Fibroblast of skin of scalp (primary cell): Measurements from ENCODE around the gene SHOX.
"Not testable (repeated sequence)": the region's sequence is repeated elsewhere in the genome, so short reads cannot be mapped to it uniquely, and the experiment has no call there.

ENCODE experiments used
- DNase-seq: peaks from one replicate; pipeline ENCODE4 v3.0.0-alpha.2; 2013

SHOX gene

DNA sequence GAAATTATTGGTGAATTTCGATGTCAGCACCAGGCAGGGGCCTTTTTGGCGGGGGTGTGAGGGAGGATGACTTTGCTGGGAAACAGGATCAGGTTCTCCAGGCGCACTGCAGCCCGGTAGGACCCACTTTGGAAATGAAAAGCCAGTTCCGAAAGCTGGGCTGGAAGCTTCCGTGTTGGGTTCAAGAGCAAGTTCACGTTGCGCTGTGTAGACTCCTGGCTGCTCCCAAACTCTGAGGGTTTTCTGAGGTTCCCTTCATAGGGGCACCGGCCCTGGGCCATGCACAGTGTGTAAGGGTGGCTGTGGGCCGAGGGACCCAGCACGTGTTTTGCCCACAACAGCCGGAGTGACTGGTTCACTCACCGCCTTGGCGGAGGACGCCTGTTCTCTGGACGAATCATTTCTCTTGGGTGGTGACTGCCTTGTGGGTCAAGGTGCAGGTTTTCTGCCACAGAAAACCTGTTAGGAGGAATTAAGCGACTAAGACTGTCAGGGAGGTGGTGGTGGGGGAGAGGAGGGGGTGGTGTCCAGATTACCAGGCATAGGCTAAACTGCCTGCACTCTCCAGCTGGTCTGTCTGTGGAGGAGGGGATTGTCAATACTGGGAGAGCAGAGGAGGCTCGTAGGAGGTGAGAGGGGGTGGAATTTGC, 8.0 kb downstream of the SHOX start:
- DNase-seq, result no peak

DNA sequence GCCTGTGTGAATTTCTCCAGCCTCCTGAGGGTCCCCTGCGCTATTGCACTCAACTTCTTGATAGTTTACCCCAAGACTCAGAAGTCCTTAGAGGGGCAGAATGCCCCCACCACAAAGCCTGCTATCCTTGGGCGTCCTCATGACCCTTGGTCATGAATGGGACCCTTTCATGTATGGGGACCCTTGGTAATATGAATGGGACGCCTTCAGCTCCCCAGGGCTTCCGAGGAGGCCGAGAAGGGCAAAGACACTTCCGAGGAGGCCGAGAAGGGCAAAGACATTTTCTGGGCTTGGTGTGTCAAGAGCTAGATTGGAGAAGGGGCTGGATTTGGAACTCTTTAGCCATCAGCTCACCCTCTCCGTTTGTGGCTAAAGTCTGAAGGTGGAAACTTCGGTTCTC, 8.6 kb downstream of the SHOX start:
- no peak for DNase-seq

DNA sequence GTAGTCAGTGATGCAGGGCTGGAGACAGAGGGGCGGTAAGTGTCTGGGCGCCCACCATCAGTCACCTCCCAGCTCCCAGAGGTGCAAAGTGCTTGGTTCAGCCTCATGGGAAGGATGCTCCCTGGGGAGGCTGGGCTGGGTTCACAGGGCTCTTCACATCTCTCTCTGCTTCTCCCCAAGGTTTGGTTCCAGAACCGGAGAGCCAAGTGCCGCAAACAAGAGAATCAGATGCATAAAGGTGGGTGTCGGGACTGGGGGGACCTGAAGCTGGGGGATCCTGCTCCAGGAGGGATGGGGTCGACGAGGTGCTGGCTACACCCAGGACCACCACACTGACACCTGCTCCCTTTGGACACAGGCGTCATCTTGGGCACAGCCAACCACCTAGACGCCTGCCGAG, 10.1 kb downstream of the SHOX start:
- no peak for DNase-seq

DNA sequence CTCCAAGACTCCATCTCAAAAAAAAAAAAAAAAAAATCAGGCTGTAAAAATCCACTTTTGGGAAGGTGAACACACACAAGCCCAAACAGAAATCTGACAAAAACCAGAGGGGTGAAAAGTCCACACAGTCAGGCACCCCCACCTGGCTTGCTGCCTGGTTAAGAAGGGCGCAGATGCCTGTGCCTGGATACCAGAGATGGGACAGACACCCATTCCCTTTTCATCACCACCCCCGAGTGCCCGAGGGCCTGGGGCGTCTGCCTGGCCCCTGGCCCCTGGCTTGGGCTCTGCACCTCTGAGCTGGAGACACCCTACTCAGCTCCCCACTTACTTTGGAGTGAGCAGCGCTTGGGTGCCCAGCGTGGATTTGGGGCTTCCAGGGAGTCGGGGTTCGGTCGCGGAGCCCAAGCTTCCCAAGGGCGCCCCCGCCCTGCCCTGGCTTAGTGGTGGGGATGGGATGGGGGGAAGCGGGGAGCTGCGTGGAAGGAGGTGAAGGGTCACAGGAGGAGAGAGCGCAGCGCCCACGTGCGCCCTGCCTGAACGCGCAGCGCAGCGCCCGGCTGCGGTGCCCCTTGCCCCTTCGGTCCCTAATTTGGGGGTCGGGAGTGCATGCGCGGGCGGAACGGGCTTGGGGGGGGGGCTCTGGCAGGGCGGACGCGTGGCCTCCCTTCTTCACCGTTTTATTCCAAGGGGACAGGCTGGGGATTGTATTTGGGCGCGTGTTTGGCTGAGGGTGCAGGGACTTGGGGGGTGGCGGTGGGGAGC, 11.3 kb downstream of the SHOX start:
- no peak for DNase-seq

DNA sequence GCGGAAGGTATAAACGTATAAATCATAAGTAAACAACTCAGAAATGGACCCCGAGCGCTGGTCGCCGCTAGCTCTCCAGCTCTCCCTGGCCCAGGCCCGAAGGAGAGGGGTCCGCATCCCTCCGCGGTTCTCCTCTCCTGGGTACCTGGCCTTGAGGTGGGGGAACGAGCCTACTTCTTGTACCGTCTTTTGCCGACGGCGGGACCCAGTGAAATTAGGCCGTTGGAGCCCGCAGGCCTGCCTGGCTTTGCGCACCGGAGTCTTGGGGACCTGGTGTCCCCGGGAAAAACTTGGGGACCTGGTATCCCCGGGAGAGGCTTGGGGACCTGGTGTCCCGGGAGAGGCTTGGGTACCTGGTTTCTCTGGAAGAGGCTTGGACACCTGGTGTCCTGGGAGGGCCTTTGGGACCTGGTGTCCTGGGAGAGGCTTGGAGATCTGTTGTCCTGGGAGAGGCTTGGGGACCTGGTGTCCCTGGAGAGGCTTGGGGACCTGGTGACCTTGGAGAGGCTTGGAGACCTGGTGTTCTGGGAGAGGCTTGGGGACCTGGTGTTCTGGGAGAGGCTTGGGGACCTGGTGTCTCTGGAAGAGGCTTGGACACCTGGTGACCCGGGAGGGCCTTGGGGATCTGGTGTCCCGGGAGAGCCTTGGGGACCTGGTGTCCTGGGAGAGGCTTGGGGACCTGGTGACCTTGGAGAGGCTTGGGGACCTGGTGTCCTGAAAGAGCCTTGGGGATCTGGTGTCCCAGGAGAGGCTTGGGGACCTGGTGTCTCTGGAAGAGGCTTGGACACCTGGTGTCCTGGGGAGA, 12.0 kb downstream of the SHOX start:
- DNase-seq, result no peak

DNA sequence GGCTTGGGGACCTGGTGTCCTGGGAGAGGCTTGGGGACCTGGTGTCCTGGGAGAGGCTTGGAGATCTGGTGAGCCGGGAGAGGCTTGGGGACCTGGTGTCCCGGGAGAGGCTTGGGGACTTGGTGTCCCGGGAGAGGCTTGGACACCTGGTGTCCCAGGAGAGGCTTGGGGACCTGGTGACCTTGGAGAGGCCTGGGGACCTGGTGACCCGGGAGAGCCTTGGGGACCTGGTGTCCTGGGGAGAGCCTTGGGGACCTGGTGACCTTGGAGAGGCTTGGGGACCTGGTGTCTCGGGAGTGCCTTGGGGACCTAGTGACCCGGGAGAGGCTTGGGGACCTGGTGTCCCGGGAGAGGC, 12.6 kb downstream of the SHOX start:
- DNase-seq, result no peak

DNA sequence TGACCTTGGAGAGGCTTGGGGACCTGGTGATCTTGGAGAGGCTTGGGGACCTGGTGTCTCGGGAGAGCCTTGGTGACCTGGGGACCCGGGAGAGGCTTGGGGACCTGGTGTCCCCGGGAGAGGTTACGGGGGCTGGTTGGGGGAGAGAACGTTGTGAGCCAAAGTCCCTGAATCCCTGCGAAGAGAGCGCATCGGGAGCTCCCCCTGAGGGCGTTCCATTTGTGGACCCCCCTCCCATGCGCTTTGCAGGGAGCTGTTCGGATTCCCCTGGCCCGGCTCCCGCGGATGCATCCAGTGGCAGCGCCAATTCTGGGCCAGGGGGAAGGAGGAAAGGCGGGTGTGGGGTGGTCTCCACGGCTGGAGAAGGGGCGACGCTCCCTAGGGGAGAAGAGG, 13.3 kb downstream of the SHOX start:
- no peak for DNase-seq

DNA sequence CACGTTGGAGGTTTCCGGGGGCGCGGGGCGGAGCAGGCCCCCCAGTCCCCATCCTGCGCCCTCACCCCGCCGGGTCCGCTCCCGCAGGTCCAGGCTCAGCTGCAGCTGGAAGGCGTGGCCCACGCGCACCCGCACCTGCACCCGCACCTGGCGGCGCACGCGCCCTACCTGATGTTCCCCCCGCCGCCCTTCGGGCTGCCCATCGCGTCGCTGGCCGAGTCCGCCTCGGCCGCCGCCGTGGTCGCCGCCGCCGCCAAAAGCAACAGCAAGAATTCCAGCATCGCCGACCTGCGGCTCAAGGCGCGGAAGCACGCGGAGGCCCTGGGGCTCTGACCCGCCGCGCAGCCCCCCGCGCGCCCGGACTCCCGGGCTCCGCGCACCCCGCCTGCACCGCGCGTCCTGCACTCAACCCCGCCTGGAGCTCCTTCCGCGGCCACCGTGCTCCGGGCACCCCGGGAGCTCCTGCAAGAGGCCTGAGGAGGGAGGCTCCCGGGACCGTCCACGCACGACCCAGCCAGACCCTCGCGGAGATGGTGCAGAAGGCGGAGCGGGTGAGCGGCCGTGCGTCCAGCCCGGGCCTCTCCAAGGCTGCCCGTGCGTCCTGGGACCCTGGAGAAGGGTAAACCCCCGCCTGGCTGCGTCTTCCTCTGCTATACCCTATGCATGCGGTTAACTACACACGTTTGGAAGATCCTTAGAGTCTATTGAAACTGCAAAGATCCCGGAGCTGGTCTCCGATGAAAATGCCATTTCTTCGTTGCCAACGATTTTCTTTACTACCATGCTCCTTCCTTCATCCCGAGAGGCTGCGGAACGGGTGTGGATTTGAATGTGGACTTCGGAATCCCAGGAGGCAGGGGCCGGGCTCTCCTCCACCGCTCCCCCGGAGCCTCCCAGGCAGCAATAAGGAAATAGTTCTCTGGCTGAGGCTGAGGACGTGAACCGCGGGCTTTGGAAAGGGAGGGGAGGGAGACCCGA, 14.0 kb downstream of the SHOX start:
- DNase-seq, result no peak

DNA sequence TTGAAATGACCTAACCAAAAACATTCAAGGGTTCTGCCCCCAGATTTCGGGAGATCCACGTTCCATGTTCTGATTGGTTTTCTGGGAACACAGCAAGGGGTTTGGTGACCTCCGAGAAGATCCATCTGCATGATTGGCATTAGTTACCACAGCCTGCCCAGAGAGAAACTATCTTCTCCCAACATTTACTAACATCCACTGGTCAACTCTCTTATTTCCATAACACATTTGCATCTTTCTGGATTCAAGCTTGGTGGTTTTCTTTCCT, 15.6 kb downstream of the SHOX start:
- no peak for DNase-seq

DNA sequence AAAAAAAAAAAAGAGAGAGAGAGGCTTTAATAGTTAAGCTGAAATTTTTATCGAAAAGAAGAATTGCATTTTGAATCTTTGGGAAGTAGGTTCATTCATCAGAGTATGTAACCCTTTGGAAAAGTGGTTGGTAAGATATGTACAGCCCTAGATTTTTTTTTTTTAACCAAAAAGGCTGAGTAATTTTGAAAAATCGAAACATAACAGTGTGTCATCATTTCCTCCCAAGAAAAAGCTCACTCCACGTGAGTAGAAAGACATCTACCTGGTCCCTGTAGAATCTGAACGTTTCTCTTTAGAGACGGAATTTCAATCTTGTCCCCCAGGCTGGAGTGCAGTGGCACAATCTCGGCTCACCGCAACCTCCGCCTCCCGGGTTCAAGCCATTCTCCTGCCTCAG, 16.2 kb downstream of the SHOX start:
- no peak for DNase-seq

DNA sequence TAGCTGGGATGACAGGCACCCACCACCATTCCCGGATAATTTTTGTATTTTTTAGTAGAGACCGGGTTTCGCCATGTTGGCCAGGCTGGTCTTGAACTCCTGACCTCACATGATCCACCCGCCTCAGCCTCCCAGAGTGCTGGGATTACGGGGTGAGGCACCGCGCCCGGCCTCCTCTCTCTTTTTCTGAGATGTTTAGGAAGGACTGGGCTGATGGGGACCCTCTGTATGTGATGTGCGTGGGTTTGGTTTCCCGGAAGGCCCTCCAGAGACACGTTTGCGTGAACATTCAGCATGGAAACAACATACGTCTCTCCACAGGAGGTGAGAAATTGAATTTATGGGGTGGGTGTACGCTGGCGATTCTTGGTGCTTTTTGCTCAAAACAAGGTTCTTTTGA, 18.6 kb downstream of the SHOX start:
- no peak for DNase-seq

DNA sequence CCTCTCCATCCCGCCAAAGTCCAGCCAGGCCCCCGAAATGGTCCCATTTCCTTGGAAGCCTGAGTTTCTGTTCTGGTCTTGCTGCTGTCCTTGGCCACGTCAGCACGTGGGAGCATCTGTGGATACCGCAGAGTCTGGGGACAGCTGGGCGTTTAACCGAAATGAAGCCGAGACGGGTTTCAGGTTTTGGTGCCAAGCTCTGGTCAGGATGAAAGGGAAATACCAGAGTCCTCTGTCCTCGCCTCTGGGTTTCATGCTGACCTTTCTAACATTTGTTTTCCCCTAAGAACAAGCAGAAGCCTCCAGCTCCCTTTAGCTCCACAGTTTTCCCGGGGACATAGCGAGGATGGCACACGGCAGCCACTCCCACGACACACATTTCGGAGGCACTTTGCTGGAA, 19.7 kb downstream of the SHOX start:
- DNase-seq, result no peak

DNA sequence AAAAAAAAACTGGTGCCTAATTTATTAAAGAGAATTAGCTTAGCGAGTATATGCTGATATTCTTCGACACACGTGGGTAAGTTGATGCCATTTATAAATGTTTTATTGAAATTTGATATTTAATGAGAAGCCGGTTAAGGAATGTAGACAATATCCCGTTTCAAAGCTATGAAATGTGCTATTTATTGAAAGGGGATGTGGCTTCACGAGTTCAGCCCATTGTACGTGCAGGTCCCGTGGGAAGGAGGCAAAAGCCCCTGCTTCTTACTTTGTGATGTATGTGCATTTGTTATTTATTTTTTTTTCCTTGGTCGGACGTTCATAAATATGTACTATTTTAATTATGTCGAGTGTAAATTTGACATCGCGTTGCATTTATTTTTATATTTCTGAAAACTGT, 20.2 kb downstream of the SHOX start:
- DNase-seq, result no peak

DNA sequence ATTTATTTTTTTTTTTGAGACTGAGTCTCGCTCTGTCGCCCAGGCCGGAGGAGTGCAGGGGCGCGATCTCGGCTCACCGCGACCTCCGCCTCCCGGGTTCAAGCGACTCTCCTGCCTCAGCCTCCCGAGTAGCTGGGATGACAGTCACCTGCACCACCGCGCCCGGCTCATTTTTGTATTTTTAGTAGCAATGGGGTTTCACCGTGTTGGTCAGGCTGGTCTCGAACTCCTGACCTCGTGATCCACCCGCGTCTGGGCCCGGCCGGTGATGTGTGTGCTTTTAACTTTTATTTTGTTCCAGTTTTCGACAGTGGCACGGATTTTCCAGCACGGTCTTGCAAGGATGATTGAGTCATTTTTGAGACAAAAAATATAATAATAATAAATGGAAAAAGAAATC, 21.3 kb downstream of the SHOX start:
- not testable (repeated sequence) for DNase-seq

DNA sequence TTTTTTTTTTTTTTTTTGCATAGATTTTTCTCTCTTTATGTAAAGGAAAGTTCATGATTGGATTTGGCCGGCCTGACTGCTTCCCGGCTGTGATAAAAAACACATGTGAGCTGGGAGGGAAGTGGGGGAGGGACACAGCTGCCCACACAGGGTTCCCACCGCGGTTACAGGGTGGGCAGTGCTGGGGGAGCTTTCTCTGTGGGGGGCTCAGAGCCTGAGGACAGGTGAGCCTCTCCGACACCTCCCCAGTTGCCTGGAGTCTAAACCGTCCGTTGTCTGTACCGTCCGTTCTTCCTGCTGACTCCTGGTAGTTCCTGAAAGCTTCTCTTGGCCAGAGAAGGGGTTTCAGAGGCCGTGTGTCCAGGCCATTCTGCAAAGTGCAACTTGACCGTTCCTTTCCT, 21.8 kb downstream of the SHOX start:
- DNase-seq, result no peak

DNA sequence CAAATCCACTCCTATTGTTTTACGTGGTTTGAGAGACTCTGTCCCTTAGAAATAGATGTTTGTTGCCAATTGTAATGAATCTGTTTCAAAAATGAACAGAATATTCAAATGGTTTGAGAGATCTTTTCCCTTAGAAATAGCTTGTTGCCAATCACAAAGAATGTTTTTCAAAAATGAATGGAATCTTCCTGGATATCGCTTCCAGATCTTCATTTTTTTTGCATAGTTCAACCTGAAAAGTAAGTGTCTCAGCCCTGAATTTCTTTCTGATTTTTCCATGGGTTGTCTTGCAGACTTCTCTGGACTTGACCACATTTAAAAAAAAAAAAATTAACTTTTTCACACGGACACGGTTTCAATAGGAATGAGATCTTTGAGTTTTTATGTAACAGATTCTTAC, 22.7 kb downstream of the SHOX start:
- DNase-seq, result no peak

DNA sequence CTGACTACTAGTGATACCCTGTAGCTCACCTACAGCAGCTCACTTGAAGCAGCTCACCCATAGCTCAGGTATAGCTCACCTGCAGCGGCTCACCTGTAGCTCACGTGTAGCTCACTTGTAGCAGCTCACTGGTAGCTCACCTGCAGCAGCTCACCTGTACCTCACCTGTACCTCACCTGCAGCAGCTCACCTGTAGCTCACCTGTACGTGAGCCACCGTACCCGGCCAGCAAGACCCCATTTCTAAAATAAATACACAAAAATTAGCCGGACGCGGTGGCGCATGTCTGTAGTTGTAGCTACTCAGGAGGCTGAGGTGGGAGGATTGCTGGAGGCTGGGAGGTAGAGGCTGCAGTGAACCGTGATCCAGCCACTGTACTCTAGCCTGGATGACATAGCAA, 30.6 kb downstream of the SHOX start:
- DNase-seq, result no peak

DNA sequence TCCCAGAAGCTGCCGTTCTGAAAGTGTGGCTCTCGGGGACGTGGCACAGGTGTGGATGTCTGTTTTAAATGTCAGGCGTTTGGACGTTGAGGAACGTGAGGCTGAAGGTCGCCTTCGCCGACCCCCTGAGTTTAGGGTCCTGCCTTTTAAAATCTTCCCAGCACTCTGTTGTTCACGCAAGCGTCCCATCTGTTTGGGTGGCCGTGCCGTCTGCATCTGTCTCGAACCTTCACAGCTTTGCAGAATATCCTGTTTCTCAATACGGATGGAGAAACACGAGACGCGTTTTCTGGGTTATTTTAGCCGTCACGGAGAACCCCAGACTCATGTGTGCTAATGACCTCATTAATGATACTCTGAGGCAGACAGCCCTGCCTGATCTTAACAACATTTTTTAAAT, 31.5 kb downstream of the SHOX start:
- DNase-seq, result no peak

DNA sequence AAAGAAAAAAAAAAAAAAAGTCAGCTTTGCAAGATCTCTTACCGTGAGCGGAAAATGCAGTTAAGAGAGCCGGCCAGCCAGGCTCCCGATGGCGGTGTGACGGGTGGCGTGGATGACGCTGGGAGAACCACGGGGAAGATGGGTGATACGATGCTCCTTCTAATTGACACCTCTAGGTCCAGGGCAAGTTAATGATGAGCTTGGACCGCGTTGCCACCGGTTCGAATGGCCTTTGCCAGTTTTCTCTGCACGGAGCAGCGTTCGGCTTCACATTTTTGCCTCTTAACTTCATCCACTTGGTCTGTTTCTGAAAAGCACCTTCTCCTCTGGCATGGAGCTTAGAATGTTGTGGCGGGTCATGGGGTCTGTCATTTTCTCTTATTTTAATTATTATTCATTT, 33.2 kb downstream of the SHOX start:
- DNase-seq, result no peak

DNA sequence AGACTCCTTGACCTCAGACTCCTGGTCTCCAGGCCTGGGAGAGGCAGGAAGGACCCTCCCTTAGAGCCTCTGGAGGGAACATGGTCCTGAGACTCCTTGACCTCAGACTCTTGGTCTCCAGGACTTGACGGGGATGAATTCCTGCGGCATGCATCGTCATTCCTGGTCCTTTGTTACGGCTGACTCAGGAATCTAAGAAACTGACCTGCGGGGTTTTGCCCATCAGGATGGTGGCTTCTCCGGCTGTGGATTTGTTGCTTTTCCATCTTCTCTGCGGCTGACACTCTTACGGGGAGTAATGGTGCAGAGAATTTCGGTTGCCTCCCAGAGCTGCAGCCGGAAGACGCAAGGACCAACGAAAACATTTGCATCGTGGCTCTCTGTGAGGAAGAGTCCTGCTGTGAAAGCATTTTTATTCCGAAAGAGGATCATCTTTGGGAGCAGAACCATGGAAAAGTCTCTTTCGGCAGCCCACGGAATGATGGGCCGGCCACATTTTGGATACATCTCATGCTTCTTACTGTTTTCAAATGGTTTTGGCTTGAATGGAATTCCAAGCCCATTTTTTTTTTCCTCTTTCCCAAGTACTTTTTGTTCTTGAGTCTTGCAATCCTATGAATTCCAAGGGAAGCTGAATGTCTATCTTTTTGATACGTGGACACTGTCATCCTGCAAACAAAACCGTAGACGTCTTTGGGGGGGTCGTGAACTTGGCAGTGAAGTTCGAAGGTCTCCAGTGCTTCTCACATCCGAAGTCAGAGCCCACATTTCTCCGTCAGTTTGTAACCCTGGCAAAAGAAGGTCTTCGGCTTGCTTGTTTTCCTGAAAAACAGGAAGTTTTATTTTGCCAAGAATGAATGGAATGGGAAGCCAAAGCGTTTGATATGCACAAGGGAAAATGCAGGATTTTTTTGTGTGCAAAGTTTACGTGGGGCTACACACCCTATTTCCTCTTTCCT, 36.5 kb downstream of the SHOX start:
- DNase-seq, result no peak

DNA sequence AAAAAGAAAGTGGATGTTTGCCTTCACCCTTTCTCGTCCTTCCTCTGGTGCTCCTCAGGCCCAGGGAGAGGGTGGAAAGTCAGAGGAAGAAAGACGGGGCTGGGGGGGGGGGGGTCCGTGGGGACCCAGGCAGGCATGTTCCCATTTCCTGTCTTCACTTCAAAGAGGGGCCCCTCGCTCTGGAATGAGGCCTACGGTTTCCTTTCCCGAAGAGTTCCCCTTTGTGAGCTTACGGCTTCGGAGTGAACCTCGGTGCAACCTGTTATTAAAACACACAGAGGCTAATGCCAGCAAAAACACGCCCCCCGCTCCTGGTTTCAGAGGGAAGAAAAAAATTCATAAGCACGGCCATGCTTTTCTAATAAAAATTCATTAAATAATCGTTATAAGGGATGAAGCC, 40.1 kb downstream of the SHOX start:
- DNase-seq, result no peak

DNA sequence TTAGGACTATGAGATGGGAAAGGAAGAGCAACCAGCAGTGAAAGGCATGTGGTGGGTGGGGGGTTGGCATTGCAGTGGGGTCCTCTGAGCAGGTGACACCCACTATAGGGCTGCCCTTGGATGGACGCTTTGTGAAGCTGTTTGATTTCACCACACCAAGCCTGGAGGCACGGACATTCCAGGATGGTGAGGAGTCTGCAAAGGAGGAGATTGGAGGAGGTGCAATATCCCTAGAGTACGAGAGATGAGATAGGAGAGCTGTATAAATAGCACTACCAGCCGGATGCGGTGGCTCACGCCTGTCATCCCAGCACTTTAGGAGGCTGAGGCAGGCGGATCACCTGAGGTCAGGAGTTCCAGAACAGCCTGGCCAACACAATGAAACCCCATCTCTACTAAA, 42.3 kb downstream of the SHOX start:
- DNase-seq, result no peak
